GM12878 (cell line): Measurements from ENCODE around the gene LPCAT3. TPM values are rescaled to one million over a fixed set of nuclear protein-coding genes. Genes with fewer than 3 reads are reported as not detected.
"Not testable (repeated sequence)": the region's sequence is repeated elsewhere in the genome, so short reads cannot be mapped to it uniquely, and the experiment has no call there.

ENCODE experiments used
- ATAC-seq: fragments of 200-7000 bp; cut with Tn5 transposase; 3 replicates; pipeline ENCODE4 v1.9.1; 2020; ENCODE audit warnings: mild to moderate bottlenecking, moderate library complexity
- BruUV-seq: library from RNA; stranded (reverse); fragments of 400-500 nt; replicated peaks from 2 replicates; lab custom pipeline; 2021; lab: Mats Ljungman, UMichigan
- CTCF ChIA-PET: fragments of 300-600 bp; sonication (Branson Sonifier 250); formaldehyde crosslinking; extraction: SDS; loops from one replicate; lab custom pipeline; 2021; ENCODE audit warnings: inconsistent platforms; lab: Yijun Ruan, JAX
- POLR2A ChIA-PET: fragments of 350-600 bp; formaldehyde crosslinking; extraction: SDS; loops from one replicate; lab custom pipeline; 2021; ENCODE audit warnings: inconsistent platforms; lab: Charles Lee
- RAD21 ChIA-PET: fragments of 300-600 bp; sonication (Branson Sonifier 250); formaldehyde crosslinking; loops from one replicate; lab custom pipeline; 2023; ENCODE audit warnings: antibody characterized with exemption; ENCODE audit not compliant: unreplicated experiment; lab: Charles Lee
- SMC1A ChIA-PET: fragments of 300-600 bp; sonication (Branson Sonifier 250); formaldehyde crosslinking; loops from one replicate; lab custom pipeline; 2023; ENCODE audit not compliant: unreplicated experiment, uncharacterized antibody; lab: Charles Lee
- DNase-seq: peaks from one replicate; pipeline ENCODE4 v3.0.0-alpha.2; 2011; ENCODE audit warnings: low read depth, low spot score
- FAIRE-seq: peaks from 3 replicates; lab custom pipeline; 2011; peaks lifted over from hg19 to GRCh38; lab: Jason Lieb, UNC
- H2AFZ ChIP-seq: 2 replicates; pipeline ENCODE4 v1.6.0; 2011; ENCODE audit warnings: low read depth, low read length, control low read depth; ENCODE audit not compliant: control insufficient read depth
- H3K27ac ChIP-seq: 2 replicates; pipeline ENCODE4 v1.5.1; 2011; ENCODE audit warnings: control low read depth; ENCODE audit not compliant: control insufficient read depth, insufficient read depth
- H3K27me3 ChIP-seq, 2 experiments: replicated peaks in 1 of 2; 2 replicates each; pipeline versions ENCODE4 v1.6.0 to v1.6.1; 2011; ENCODE audit warnings: low read length in 1 of 2; ENCODE audit not compliant: control insufficient read depth in 2 of 2, insufficient read depth in 2 of 2
- H3K36me3 ChIP-seq, 2 experiments: 2 replicates each; pipeline ENCODE4 v1.5.1; 2011; ENCODE audit warnings: low read length in 1 of 2; ENCODE audit not compliant: control insufficient read depth in 2 of 2, insufficient read depth in 2 of 2
- H3K4me1 ChIP-seq: 2 replicates; pipeline ENCODE4 v1.6.1; 2011; ENCODE audit warnings: mild to moderate bottlenecking, low read length, moderate library complexity, mixed read lengths; ENCODE audit not compliant: control insufficient read depth, insufficient read depth
- H3K4me2 ChIP-seq: 2 replicates; pipeline ENCODE4 v1.6.0; 2011; ENCODE audit warnings: control low read depth; ENCODE audit not compliant: control insufficient read depth, insufficient read depth
- H3K4me3 ChIP-seq: fragments of 200-600 bp; sonication (generic); 2 replicates; pipeline ENCODE4 v1.5.1; 2016
- H3K79me2 ChIP-seq: 2 replicates; pipeline ENCODE4 v1.6.0; 2011; ENCODE audit warnings: low read length; ENCODE audit not compliant: control insufficient read depth, insufficient read depth
- H3K9ac ChIP-seq: 2 replicates; pipeline ENCODE4 v1.8.0; 2011; ENCODE audit warnings: low read length, control low read depth, mixed read lengths; ENCODE audit not compliant: control insufficient read depth, insufficient read depth
- H3K9me3 ChIP-seq: replicated peaks from 3 replicates; pipeline ENCODE4 v1.5.1; 2011; ENCODE audit warnings: mild to moderate bottlenecking, low read length; ENCODE audit not compliant: control insufficient read depth, insufficient read depth
- H4K20me1 ChIP-seq: 2 replicates; pipeline ENCODE4 v1.6.0; 2011; ENCODE audit not compliant: control insufficient read depth, insufficient read depth
- MYC ChIP-seq: IDR thresholded peaks from 2 replicates; pipeline ENCODE4 v1.6.1; 2011; ENCODE audit warnings: mild to moderate bottlenecking, low read length, moderate library complexity, inconsistent platforms; ENCODE audit not compliant: insufficient read depth, insufficient replicate concordance, insufficient read length, severe bottlenecking
- NFYB ChIP-seq: IDR thresholded peaks from 2 replicates; pipeline ENCODE4 v1.6.1; 2011; ENCODE audit warnings: low read depth, mild to moderate bottlenecking, low read length, improper control_type of control experiment, moderate library complexity; ENCODE audit not compliant: insufficient read depth
- RUNX3 ChIP-seq: IDR thresholded peaks from 2 replicates; pipeline ENCODE4 v1.6.1; 2012; ENCODE audit warnings: low read length, inconsistent platforms
- SIX5 ChIP-seq: IDR thresholded peaks from 2 replicates; pipeline ENCODE4 v1.6.1; 2011; ENCODE audit warnings: mild to moderate bottlenecking, low read depth, low read length, moderate library complexity; ENCODE audit not compliant: severe bottlenecking
- ZNF217 ChIP-seq: fragments of 450-650 bp; IDR thresholded peaks from 2 replicates; pipeline ENCODE4 v1.6.1; 2017; ENCODE audit warnings: antibody characterized with exemption, mild to moderate bottlenecking
- WGBS: methylation state at CpG from one replicate; pipeline ENCODE4 v1.1.6; 2016; ENCODE audit warnings: low lambda C conversion rate; ENCODE audit not compliant: insufficient replicate concordance, insufficient coverage; ENCODE audit errors: missing lambda C conversion rate; 5-methylcytosine and 5-hydroxymethylcytosine counted together
- in situ Hi-C: fragments of 300-500 bp; cut with MboI; formaldehyde crosslinking; loops from 9 replicates; pipeline ENCODE4 v1.14.3; 2018; ENCODE audit warnings: mixed read lengths
- intact Hi-C: fragments of 100-400 bp; cut with micrococcal nuclease; formaldehyde crosslinking; loops from one replicate; pipeline ENCODE4 v1.14.2; 2022; ENCODE audit not compliant: unreplicated experiment
- polyA plus RNA-seq, 11 experiments: library from polyadenylated mRNA; depleted of rRNA in 4 of 11; unstranded in 6 of 11; stranded (reverse) in 5 of 11; fragments of >200 nt; fragmentation: Nextera tagmentation in 4 of 11; fragmentation: Illumina TruSeq in 1 of 11; extraction: Ambion mirVana in 4 of 11; extraction: Trizol in 1 of 11; gene quantifications; 1 replicate in 1 of 11; 2 replicates in 10 of 11; pipeline versions ENCODE4 v1.2.1 to v1.2.3, GENCODE V29; 2011 to 2016; ENCODE audit warnings: inconsistent platforms in 2 of 11, missing spikeins in 2 of 11, low read depth in 1 of 11
- total RNA-seq, 4 experiments: library from RNA; depleted of rRNA in 3 of 4; stranded (reverse); fragments of >200 nt in 3 of 4; fragmentation: Illumina TruSeq in 1 of 4; extraction: Trizol in 1 of 4; gene quantifications; 2 replicates each; pipeline versions ENCODE4 v1.2.1 to v1.2.3, GENCODE V29; 2013 to 2021
- TF ChIP-seq, protein P1 (sequence below): IDR thresholded peaks from 2 replicates; pipeline ENCODE4 v1.6.1; 2011; ENCODE audit warnings: borderline replicate concordance, low read depth, mild to moderate bottlenecking, moderate library complexity, low read length; ENCODE audit not compliant: insufficient read depth, poor library complexity, severe bottlenecking
- TF ChIP-seq, protein P2 (sequence below): fragments of 150-350 bp; IDR thresholded peaks from 2 replicates; pipeline ENCODE4 v1.6.1; 2016; ENCODE audit warnings: low read depth, low read length

The LPCAT3 gene
- total and polyA plus RNA-seq, 10 of the 15 experiments (the other 5 are each of a cell fraction or from before 2014, with no cell fraction given): 2.6 to 48.3 (median 23.0) TPM

DNA sequence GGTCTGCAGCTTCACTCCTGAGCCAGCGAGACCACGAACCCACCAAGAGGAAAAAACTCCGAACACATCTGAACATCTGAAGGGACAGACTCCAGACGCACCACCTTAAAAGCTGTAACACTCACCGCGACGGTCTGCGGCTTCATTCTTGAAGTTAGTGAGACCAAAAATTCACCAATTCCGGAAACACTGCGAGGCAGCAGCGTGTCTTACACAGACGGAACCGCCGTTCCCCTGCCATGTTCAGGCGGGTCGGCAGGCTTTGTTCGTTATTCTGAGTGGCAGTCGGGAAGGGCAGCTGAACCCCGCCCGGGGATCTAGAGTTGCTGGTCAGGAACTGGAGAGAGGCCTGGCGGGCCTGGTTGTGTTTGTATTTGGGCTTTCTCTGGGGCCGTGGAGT is 20.3 kb upstream of the LPCAT3 start (continued):
- no peak for TF ChIP-seq SIX5
- TF ChIP-seq, protein P1, sequence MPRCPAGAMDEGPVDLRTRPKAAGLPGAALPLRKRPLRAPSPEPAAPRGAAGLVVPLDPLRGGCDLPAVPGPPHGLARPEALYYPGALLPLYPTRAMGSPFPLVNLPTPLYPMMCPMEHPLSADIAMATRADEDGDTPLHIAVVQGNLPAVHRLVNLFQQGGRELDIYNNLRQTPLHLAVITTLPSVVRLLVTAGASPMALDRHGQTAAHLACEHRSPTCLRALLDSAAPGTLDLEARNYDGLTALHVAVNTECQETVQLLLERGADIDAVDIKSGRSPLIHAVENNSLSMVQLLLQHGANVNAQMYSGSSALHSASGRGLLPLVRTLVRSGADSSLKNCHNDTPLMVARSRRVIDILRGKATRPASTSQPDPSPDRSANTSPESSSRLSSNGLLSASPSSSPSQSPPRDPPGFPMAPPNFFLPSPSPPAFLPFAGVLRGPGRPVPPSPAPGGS: no peak

- H3K4me2 ChIP-seq, DNase-seq, BruUV-seq, H4K20me1 ChIP-seq, H3K27ac ChIP-seq, intact Hi-C loops, H2AFZ ChIP-seq, H3K79me2 ChIP-seq, RAD21 ChIA-PET, H3K36me3 ChIP-seq, H3K27me3 ChIP-seq, H3K4me1 ChIP-seq, H3K9me3 ChIP-seq, H3K9ac ChIP-seq, SMC1A ChIA-PET, FAIRE-seq, H3K4me3 ChIP-seq, ATAC-seq, in situ Hi-C loops, POLR2A ChIA-PET: not testable (repeated sequence)
- WGBS: 87% methylated on average over 30 of the region's 32 CpGs
- CTCF ChIA-PET: interaction anchor here (1.0 to 1.1 kb wide), 3 partner anchors 21 to 113 kb away, joined by 3 to 4 read pairs (median 3); no protein-coding TSS in a partner anchor
Measured at GRCh38 chr12:7037411-7037810, 19.1 kb upstream of the LPCAT3 start.

GRCh38 chr12:7035463-7035862 is 17.2 kb upstream of the LPCAT3 start:
- BruUV-seq: no TSS peak

More at GRCh38 chr12:7035463-7035862, 17.2 kb upstream of the LPCAT3 start:
- Histone ChIP-seq H3K36me3 (no peaks in the 10 kb centered on the region), H4K20me1 (no peaks in the 10 kb centered on the region), H2AFZ (no peak overlapping the region), H3K79me2 (no peaks in the 10 kb centered on the region), H3K4me3 (no peak overlapping the region), H3K9me3 (no peaks in the 10 kb centered on the region), H3K27ac (no peak overlapping the region), H3K27me3 (no peaks in the 10 kb centered on the region), H3K4me1 (no peaks in the 10 kb centered on the region), H3K9ac (no peak overlapping the region), H3K4me2 (no peak overlapping the region)
- DNase-seq: no peak
- RAD21 ChIA-PET: no interaction called here
- WGBS: 1% methylated on average over 2 of the region's 2 CpGs
- POLR2A ChIA-PET: no interaction called here
- no peak for FAIRE-seq
- in situ Hi-C loops: no loop called here
- SMC1A ChIA-PET: interaction anchor here (0.9 kb wide), 1 partner anchor 205 kb away, joined by 3 read pairs; no protein-coding TSS in a partner anchor
- CTCF ChIA-PET: interaction anchor here (1.4 to 2.1 kb wide), 2 partner anchors 18 to 91 kb away, joined by 3 to 7 read pairs; partner anchors contain the start of gene LPCAT3
- no peak for ATAC-seq
- TF ChIP-seq ZNF217: no peak
- TF ChIP-seq, protein P2, sequence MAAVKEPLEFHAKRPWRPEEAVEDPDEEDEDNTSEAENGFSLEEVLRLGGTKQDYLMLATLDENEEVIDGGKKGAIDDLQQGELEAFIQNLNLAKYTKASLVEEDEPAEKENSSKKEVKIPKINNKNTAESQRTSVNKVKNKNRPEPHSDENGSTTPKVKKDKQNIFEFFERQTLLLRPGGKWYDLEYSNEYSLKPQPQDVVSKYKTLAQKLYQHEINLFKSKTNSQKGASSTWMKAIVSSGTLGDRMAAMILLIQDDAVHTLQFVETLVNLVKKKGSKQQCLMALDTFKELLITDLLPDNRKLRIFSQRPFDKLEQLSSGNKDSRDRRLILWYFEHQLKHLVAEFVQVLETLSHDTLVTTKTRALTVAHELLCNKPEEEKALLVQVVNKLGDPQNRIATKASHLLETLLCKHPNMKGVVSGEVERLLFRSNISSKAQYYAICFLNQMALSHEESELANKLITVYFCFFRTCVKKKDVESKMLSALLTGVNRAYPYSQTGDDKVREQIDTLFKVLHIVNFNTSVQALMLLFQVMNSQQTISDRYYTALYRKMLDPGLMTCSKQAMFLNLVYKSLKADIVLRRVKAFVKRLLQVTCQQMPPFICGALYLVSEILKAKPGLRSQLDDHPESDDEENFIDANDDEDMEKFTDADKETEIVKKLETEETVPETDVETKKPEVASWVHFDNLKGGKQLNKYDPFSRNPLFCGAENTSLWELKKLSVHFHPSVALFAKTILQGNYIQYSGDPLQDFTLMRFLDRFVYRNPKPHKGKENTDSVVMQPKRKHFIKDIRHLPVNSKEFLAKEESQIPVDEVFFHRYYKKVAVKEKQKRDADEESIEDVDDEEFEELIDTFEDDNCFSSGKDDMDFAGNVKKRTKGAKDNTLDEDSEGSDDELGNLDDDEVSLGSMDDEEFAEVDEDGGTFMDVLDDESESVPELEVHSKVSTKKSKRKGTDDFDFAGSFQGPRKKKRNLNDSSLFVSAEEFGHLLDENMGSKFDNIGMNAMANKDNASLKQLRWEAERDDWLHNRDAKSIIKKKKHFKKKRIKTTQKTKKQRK: no peak
- no peak for TF ChIP-seq NFYB
- no peak for TF ChIP-seq MYC
- no peak for TF ChIP-seq RUNX3
- intact Hi-C loops: no loop called here
